ENCODE results near the gene LRP10.
"Not testable (repeated sequence)": the region's sequence is repeated elsewhere in the genome, so short reads cannot be mapped to it uniquely, and the experiment has no call there.

Gene LRP10, protein sequence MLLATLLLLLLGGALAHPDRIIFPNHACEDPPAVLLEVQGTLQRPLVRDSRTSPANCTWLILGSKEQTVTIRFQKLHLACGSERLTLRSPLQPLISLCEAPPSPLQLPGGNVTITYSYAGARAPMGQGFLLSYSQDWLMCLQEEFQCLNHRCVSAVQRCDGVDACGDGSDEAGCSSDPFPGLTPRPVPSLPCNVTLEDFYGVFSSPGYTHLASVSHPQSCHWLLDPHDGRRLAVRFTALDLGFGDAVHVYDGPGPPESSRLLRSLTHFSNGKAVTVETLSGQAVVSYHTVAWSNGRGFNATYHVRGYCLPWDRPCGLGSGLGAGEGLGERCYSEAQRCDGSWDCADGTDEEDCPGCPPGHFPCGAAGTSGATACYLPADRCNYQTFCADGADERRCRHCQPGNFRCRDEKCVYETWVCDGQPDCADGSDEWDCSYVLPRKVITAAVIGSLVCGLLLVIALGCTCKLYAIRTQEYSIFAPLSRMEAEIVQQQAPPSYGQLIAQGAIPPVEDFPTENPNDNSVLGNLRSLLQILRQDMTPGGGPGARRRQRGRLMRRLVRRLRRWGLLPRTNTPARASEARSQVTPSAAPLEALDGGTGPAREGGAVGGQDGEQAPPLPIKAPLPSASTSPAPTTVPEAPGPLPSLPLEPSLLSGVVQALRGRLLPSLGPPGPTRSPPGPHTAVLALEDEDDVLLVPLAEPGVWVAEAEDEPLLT

GRCh38 chr14:22871224-22872032 lies at the start of gene LRP10:
LRP10 (plus strand) TSS chr14:22871740; CDS start chr14:22872304, 564 bp downstream.
- DNase-seq (ENCODE audit: low read depth in 2 of 2), result peak; percentile 86 to 92
- peak within 1 kb of the TSS; percentile 63 to 87 for H3K4me3 ChIP-seq (replicated peaks in 1 of 2; ENCODE audit: low read depth in 2 of 2, low read length in 2 of 2)
- TF ChIP-seq, protein P1, sequence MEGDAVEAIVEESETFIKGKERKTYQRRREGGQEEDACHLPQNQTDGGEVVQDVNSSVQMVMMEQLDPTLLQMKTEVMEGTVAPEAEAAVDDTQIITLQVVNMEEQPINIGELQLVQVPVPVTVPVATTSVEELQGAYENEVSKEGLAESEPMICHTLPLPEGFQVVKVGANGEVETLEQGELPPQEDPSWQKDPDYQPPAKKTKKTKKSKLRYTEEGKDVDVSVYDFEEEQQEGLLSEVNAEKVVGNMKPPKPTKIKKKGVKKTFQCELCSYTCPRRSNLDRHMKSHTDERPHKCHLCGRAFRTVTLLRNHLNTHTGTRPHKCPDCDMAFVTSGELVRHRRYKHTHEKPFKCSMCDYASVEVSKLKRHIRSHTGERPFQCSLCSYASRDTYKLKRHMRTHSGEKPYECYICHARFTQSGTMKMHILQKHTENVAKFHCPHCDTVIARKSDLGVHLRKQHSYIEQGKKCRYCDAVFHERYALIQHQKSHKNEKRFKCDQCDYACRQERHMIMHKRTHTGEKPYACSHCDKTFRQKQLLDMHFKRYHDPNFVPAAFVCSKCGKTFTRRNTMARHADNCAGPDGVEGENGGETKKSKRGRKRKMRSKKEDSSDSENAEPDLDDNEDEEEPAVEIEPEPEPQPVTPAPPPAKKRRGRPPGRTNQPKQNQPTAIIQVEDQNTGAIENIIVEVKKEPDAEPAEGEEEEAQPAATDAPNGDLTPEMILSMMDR (IDR thresholded peaks at IDR 0.05; ENCODE audit: low read depth, low read length), result no peak

GRCh38 chr14:22822016-22822570 lies 49.4 kb upstream of the LRP10 start:
- peak overlapping the region; percentile 25 to 33 for H3K4me3 ChIP-seq (replicated peaks in 1 of 2; ENCODE audit: low read depth in 2 of 2, low read length in 2 of 2)
- TF ChIP-seq, protein P1 (IDR thresholded peaks at IDR 0.05; ENCODE audit: low read depth, low read length), result no peak
- no peak for DNase-seq (ENCODE audit: low read depth in 2 of 2)

GRCh38 chr14:22822571-22823098 lies 48.9 kb upstream of the LRP10 start:
- peak; percentile 92 to 95 for DNase-seq (ENCODE audit: low read depth in 2 of 2)
- peak overlapping the region; percentile 25 to 33 for H3K4me3 ChIP-seq (replicated peaks in 1 of 2; ENCODE audit: low read depth in 2 of 2, low read length in 2 of 2)
- TF ChIP-seq, protein P1 (IDR thresholded peaks at IDR 0.05; ENCODE audit: low read depth, low read length), result peak; percentile 87

DNA sequence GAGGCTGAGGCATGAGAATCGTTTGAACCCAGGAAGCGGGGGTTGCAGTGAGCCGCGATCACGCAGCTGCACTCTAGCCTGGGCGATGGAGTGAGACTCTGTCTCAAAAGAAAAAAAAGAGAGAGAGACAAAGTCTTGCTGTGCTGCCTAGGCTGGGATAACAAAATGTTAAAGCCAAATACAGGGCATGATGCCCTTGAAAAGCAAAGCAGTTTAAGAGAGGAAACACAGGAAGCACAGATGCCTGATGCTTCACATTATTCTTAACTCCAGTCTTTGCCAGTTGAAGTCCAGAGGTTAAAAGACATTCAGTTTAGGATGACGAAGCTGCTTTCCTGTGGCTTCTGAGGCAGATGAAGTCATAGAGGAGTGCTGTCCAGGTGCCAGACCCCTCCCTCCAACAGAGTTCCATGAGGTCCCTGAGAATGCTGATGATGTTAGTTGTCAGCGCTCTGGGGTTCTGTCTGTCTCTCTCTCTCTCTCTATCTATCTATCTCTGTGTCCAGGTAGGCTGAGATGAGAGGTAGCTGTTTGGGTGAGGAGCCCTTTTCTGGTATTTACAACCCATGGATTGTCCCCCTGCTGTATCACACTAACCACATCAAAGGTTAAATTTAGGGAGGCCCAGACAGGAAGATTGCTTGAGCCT lies 46.7 kb upstream of the LRP10 start:
- peak; percentile 94 to 98 for DNase-seq (ENCODE audit: low read depth in 2 of 2)
- TF ChIP-seq, protein P1 (IDR thresholded peaks at IDR 0.05; ENCODE audit: low read depth, low read length), result no peak
- H3K4me3 ChIP-seq (replicated peaks in 1 of 2; ENCODE audit: low read depth in 2 of 2, low read length in 2 of 2), result no peak overlapping the region

GRCh38 chr14:22829076-22829660 lies 42.4 kb upstream of the LRP10 start:
- peak overlapping the region in 1 of 2 donors; percentile 83 for H3K4me3 ChIP-seq (replicated peaks in 1 of 2; ENCODE audit: low read depth in 2 of 2, low read length in 2 of 2)
- DNase-seq (ENCODE audit: low read depth in 2 of 2), result not testable (repeated sequence)

GRCh38 chr14:22829661-22830442 lies 41.7 kb upstream of the LRP10 start, which contains the start of gene MRPL52:
MRPL52 (plus strand) TSS chr14:22829887; CDS start chr14:22829913, 26 bp downstream.
- TF ChIP-seq, protein P1 (IDR thresholded peaks at IDR 0.05; ENCODE audit: low read depth, low read length), result no peak
- peak; percentile 88 to 90 for DNase-seq (ENCODE audit: low read depth in 2 of 2)

More at GRCh38 chr14:22829661-22830442, 41.7 kb upstream of the LRP10 start, which contains the start of gene MRPL52:
- H3K4me3 ChIP-seq (replicated peaks in 1 of 2; ENCODE audit: low read depth in 2 of 2, low read length in 2 of 2), result peak within 1 kb of the TSS; percentile 83 to 91

Data from cardiac fibroblast (primary cell).